Coronary artery (tissue), 2 donors: ENCODE data around the gene CYP4Z1.

Source experiments
- DNase-seq: peaks from one replicate; pipeline ENCODE4 v3.0.0-alpha.2; 2017; ENCODE audit warnings: low spot score
- H3K27ac ChIP-seq, 2 donors: fragments of 200-600 bp; sonication (generic); one replicate each; pipeline ENCODE4 v1.5.1; 2016 to 2019
- H3K4me3 ChIP-seq: fragments of 200-600 bp; sonication (generic); 2 replicates; pipeline ENCODE4 v1.5.1; 2016; ENCODE audit warnings: mild to moderate bottlenecking, moderate library complexity
- CTCF ChIP-seq: fragments of 200-600 bp; sonication (generic); IDR thresholded peaks from one replicate; pipeline ENCODE4 v1.5.1; 2019; ENCODE audit warnings: antibody characterized with exemption

The CYP4Z1 gene

GRCh38 chr1:47067097-47067594, at the start of gene CYP4Z1:
CYP4Z1 (plus strand) TSS chr1:47067231; CDS start chr1:47067491, 260 bp downstream.
- Histone ChIP-seq H3K27ac (no peak within 1 kb of the TSS), H3K4me3 (no peak within 1 kb of the TSS)
- DNase-seq = no peak
- TF ChIP-seq CTCF = no peak

- Histone ChIP-seq H3K27ac (peak overlapping the region in 1 of 2 donors; percentile 97), H3K4me3 (no peak overlapping the region)
- no peak for TF ChIP-seq CTCF
- no peak for DNase-seq
Observed at GRCh38 chr1:47021070-47021469, 46.0 kb upstream of the CYP4Z1 start.

- H3K4me3 ChIP-seq = peak within 1 kb of the TSS; percentile 80
- TF ChIP-seq CTCF = no peak
- peak within 1 kb of the TSS; percentile 92 to 97 for H3K27ac ChIP-seq
- DNase-seq = no peak
Observed at GRCh38 chr1:47023268-47024140, 43.5 kb upstream of the CYP4Z1 start, which contains the start of gene CYP4X1. CYP4X1 (plus strand) TSS chr1:47023669; CDS start chr1:47023818, 149 bp downstream.

- Histone ChIP-seq H3K4me3 (peak overlapping the region; percentile 80), H3K27ac (peak overlapping the region; percentile 92 to 97)
- DNase-seq = no peak
- no peak for TF ChIP-seq CTCF
Observed at GRCh38 chr1:47024141-47024801, 42.8 kb upstream of the CYP4Z1 start.

GRCh38 chr1:47030170-47030805, 36.7 kb upstream of the CYP4Z1 start:
- no peak for DNase-seq
- H3K4me3 ChIP-seq = peak overlapping the region; percentile 32
- no peak for TF ChIP-seq CTCF
- peak overlapping the region; percentile 67 to 84 for H3K27ac ChIP-seq

- Histone ChIP-seq H3K4me3 (peak overlapping the region; percentile 32), H3K27ac (peak overlapping the region; percentile 67 to 84)
- no peak for DNase-seq
- TF ChIP-seq CTCF = no peak
Observed at GRCh38 chr1:47031059-47031458, 36.0 kb upstream of the CYP4Z1 start.
